Putamen (tissue), 1 donor: ENCODE results near the gene GPRC5D.
A peak's percentile ranks its signal among the peaks of the same experiment; 100 is the strongest.

Source experiments
- DNase-seq: peaks from one replicate; pipeline ENCODE4 v3.0.0-alpha.2; 2016; ENCODE audit warnings: low spot score

The GPRC5D gene

DNA sequence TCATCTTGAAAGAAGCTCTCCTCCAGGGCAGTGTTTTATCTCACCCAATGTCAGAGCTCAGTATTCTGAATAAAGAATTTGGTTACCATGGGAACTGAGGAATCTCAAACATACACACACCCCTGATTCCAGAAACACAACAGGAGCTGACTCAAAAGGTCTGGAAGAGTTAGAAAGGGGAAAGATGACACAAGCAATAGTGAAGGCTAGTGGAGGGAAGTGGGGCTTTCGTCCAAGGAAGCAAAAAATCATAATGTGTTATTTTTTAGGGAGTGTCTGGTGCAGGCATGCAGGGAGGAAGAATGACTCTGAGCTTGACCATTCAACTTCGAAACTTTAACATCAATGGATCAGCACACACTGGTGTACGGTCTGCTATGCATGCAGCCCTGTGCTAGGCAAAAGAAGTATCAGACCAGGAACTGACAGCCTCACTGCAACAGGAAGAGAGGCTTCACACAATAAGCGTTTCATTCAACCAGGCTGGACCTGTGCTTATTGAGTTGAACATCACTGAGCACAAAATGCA is 27.8 kb upstream of the GPRC5D start:
- DNase-seq, result no peak

DNA sequence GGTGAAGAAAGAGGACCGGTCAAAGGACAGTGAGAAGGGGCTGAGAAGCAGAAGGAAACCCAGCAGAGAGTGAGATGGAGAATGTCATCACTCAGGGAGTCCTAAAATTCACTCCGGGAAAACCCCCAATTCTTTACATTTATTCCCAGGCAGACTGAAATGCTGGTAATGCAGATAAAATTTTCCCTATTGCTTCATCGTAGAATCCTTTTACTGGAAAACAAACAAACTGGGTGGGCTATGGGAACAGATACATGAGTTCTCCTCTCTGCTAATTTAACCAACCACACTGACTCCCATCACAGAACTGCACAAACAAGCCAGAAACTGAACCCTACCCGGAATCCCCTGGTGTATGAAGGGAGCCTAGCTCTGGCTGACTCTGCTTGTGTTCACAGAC is 27.2 kb upstream of the GPRC5D start:
- DNase-seq, result no peak

DNA sequence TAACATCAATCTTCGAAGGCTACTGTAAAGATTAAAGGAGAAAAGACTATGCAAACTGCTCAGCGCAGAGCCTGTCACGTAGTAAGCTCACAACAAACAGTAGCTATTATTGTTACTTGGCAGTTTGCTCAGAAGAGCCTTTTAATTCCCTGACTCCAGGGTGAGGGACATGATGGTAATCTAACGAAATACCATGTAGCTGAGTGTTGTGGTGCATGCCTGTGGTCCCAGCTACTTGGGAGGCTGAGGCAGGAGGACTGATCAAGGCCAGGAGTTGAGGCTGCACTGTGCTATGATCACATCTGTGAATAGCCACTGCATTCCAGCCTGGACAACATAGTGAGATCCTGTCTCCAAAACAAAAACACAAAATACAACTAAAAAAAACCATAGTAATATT is 25.3 kb upstream of the GPRC5D start:
- DNase-seq, result no peak

DNA sequence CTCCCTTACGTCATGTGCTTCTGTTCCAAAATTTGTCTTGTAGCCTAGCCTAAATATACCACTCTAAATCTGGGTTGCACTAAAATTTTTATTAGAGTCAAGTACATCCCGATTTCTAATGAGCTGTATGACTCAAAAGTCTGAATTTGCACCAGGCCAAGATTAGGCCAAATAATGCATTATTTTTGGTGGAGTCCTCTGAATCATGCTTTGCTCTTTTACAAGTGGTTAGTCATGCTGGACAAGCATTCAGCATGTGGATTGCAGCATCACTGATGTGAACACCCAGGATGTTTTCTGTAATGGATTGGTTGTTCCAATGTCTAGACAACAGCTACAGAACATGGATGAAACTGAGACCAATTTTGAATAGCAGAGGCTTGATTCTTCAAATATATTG is 24.4 kb upstream of the GPRC5D start:
- peak; percentile 54 for DNase-seq

DNA sequence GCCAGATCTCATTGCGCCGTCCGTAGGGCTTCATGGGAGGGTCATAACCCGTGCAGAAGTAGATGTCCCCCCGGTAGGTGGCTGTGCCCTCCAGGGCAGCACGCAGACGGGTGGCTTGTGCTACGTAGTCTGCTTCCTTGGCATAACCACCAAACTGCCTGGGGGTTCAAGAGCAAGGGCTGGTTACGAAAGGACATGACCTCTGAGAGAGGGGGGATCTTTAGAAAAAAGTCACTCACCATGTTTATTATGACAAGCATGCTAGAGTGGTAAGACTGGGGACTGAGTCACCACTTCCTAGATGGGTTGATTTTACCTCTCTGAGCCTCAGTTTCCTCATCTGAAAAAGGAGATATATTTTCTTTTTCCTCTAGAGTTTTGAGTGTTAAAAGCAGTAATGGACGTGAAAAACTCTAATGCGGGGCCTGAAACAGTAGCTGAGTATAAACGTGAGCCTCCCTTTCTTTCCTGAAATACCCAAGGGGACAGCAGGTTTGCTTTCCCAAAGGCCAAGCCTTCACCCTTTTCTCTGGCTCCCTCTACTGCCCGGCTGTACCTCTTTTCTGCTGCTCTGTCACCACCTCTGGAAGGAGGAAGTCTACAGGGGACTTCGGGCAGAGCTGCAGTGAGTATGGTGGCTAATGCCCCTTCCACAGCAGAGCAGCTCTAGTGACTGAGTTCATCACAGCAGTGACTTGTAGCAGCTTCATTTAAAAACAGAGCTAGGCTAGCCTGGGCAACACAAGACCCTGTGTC is 23.5 kb upstream of the GPRC5D start:
- peak; percentile 77 for DNase-seq

DNA sequence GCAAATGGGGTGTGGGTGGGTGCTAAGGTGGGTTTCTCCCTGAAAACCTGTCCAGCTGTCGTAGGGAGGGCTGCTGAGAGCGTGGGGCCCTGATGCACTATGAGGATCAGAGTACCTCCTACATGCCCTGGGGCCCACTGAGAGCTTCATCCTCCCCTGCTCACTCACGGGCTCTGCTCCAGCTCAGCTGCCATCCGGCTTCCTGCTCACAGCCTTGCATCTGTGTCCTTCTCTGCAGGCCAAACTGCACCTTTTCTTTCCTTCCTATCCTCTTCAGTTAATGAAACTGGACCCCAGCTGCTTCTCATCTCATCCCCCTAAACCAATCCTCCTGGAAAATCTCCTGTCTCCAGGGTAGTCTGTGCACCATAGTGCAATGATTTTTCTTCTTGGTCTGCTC is 22.2 kb upstream of the GPRC5D start:
- no peak for DNase-seq

DNA sequence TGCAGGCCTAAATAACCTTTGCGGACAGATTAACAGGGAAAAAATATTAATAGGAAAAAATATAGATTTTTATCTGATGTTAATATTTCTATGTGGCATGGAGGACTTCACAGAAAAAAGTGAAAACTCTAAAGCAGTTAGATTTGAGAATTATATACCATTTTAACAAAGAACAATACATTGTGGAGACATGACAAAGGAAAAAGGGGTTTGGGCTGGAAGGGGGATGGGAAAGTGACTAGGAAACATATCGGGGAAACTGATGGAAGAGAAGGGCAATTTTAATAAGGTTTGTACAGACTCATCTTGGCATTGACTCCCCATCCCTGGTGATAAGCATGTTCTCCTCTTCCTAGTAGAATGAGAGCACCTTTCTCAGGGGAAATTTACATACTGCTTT is 21.0 kb upstream of the GPRC5D start:
- no peak for DNase-seq

DNA sequence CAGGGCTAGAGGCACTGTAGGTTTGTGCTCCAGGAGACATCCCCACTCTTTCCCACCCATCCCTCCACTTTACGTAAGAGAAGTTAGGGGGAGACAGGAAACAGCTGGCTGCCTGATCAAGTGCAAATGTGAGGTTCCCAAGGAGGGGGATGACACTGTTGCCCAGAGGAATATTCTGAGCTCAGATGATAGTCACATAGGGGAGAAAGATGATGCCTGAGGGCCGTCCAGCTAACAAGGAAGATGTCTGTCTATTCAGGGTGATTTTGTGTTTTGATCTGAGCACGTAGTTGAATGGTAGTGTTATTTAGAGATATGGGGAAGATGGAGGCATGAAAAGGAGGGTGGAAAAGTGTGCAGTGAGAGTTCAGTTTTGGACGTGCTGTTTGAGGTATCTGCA is 13.9 kb upstream of the GPRC5D start:
- DNase-seq, result no peak

DNA sequence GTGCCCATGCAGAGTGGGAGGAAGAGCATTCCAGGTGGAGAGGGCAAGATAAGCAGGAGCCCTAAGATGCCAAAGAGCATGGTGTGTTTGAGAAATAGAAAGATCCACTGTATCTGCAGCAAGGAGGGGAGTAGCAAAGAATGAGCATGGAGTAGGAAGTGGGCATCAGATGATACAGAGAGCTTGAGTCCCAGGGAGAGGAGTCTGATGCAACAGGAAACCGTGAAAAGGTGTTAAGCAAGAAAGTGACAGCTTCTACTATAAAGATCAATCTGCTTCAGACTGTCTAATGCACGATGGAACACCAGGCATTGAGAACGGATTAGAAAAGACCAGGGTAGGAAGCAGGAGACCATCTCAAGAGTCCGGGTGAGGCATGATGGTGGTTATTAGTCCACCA is 12.3 kb upstream of the GPRC5D start:
- no peak for DNase-seq

DNA sequence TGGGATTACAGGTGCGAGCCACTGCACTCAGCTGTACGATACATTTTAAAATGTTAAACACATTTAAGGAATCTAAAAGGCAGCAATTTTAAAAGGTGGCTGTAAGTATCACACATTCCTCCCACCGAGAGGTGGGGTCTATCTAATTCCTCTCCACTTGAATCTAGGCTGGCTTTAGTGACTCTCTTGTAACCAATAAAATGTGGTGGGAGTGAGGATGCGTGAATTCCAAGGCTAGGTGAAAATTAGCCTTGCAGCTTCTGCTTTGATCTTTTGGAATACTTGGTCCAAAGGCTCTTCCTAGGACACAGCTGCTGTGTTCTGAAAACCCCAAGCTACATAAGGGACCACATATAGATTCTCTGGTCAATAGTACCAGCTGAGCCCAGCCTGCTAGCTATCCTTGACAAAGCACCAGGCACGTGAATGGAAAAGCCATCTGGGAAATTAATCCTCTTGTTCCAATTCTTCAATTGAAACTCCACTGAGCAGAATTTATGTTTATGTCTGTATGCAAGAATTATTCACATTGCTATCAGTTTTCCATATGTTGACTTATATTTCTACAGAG is 8.8 kb upstream of the GPRC5D start:
- no peak for DNase-seq

DNA sequence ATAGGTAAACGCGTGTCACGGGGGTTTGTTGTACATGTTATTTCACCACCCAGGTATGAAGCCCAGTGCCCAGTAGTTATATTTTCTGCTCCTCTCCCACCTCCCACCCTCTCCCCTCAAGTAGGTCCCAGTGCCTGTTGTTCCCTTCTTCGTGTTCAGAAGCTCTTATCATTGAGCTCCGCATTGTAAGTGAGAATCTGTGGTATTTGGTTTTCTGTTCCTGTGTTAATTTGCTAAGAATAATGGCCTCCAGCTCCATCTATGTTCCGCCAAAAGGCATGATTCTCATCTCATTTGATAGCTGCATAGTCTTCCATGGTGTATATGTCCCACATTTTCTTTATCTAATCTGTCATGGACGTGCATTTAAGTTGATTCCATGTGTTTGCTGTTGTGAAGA is 6.9 kb upstream of the GPRC5D start:
- DNase-seq, result no peak

DNA sequence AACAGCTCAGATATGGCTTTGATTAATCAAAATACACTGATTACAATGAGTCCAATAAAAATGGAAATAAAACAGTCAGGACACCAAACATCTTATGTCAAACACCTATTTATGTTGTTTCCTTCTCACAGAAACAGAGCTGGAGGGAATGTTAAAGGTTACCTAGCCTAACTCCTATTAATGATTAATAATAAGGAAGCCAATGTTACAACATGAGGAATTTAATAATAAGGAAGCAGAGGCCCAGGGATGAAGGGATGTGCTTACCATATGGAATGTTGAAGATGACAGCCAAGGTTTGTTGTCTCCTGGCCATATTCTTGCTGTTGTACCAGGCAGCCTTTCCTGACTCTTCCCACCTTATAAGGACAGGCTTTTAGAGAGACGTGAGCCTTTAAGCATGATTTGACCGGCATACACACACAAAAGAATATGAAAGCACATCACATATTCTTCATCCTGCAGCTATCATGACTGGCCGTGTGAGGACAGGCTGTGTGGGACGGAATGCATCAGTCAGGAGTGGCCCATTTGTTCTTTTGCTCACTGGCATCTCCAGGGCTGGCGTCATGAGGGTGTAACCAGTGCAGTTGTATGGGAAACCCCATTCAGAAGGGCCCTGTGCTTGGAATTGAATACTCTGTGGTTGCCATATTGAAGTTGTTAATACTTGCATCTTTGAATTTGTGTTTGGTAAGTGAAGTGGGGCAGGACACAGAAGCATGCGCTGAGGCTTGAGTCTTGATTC is 3.1 kb upstream of the GPRC5D start:
- no peak for DNase-seq

DNA sequence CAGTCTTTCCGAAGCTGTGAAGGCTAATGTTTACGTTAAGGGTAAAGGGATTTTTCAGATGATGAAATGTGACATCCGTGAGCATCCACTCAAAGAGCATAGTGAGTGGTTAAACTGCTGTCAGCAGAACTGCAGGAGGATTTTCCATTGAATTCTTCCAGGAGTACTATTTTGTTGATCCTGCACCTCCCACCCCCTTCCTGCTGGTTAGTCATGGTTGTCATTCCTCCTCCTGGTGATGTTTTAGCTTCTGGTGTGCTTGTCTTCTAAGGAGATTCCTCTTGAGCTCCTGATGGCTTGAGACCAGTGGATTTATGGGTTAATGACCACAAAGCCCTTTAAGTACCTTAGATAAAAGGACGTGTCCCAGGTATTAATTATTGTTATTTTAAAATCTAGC is 2.4 kb upstream of the GPRC5D start:
- DNase-seq, result no peak

DNA sequence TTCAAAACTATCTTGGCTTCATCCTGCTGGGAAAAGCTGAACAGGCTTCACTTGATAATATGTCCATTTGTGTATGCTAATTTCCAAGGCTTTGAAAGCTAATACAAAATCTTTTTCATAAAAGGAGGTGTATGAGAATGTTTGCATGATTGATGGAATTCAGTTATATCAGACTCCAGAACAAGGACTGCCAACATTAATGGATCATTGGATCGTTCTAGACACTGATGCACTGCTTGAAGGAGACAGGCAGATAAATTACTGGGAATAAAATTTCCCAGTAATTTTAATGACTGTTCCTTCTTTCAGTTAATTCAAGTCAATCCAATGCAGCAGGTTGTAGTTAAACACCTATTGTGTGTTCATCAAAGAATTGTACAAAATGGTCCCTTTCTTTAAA is 466 bp downstream of the GPRC5D start:
- no peak for DNase-seq

DNA sequence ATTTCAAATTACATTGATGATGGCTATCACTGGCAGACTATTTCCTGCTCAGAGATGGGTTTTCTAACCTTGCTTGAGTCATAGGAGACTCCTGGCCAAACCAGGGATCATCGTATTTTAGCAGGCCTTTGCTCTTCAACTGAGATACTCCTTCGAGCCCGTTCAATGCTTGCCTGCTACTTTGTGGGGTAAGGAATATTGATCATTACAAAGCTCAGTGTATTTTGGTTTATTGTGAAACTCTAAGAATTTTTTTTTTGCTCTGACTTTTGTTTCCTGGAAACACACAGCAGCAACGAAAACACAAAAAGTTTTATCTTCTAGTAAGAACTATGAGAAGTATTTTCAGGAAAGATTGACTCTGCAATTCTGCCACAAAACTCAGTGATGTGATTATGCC is 4.1 kb downstream of the GPRC5D start:
- no peak for DNase-seq

DNA sequence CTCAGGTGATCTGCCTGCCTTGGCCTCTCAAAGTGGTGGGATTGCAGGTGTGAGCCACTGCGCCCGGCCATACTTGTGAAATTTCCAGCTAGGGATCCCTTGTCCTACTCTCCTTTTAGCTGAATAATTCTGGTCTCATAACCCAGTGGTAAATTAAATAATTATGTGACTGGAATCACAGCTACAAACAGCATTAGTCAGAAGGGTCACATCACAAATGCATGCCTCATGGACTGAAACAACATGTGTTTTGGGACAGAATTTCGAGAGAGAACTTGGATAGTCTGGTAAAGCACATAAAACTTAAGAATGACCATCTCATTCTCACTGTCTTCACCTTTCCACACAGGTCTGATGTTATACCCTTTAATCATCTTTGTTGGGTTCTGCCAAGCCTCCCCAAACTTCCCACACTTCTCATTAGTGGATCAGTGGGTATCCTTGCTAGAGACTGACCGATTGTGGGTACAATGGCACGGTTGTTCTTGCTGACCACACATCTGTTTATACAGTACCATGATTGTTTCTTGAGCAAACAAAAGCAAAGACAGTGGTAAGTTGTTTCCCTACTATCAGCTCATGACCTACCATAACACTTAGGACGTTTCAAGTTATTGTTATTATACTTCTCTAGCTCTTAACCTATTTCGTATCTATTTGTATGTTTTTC is 5.1 kb downstream of the GPRC5D start:
- DNase-seq, result peak; percentile 93

DNA sequence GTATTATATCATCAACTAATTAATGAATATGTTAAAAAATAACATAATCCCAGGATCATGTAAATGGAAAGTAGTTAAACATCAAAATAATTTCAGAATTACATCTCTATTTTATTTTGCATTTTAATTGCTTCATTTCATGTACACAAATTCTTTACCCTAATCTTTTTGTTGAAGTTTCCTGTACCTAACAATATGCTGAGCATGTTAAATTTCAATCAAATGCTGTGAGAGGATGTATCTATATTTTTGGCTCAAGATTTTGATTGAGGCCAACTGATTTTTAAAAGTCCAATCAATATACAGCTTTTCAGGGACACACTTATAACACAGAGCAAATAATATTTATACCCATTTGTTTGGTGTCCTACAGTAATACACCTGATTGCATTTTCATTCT is 6.4 kb downstream of the GPRC5D start:
- DNase-seq, result no peak

DNA sequence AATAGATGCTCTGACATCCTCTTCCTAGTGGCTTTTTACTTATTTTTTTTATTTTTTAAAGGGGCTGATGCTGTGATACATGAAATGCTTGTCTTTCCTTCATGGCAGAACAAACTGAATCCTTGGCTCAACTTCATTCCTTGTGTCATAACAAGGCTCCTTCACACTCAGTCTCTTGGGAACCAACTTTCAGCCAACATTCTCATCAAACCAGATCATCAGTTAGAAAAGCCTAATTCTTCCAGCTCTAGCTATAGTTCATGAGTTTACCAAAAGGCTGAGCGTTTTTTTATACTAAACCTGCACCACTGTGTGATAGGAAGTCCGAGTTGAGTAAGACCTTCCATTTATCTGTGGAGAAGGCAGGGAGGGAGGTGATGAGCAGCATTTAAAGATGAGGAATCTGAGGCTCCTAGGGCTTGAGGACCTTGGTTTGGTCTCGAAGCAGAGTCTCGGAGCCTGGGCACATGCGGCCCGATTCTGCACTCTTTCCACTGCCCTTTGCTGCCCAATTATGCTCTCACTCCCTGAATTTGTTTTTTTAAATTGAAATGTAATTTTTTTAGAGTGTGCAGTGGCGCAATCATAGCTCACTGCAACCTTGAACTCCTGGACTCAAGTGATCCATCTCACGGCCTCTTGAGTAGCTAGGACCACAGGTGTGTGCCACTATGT is 8.2 kb downstream of the GPRC5D start:
- DNase-seq, result no peak

DNA sequence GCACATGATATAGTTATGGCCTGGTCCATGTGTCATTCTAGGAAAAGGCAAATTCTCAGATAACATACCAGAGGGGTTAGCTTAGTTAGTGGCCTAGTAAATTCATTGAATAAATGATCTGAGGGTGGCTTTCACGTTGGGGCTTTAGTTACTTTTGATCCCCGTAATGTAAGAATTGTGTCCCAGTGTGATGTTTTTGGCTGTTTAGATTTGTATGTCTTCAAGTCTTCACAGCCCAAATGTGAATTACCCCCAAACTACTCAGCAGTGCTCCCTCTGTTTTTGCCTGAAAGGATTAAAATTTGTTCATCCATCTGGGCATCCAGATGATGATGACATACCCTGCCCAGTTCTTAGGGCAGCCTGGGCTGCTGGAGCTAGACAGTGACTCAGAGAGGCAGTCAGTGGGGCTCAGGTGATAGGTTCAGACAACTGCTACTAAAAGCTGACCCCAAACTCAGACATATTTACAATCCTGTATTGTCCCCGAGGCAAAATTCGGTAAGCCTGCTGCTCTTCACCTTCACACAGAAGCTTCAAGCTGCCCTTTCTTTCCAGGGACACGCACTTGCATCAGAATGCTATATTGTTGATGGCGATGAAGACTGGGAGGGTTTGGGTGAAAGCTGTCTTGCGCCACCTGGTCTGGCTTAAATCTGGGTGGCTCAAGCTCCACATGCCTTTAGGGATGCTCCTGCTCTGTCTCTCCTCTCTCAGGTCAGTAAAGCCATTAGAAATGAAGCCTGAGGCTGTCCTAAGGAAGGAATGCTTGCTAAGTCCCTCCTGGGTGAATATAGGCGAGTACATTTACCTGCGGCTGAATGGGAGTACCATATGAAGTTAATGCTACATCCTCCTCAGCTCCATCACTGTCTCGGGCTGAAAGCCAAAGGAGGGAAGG is 10.3 kb downstream of the GPRC5D start:
- no peak for DNase-seq

DNA sequence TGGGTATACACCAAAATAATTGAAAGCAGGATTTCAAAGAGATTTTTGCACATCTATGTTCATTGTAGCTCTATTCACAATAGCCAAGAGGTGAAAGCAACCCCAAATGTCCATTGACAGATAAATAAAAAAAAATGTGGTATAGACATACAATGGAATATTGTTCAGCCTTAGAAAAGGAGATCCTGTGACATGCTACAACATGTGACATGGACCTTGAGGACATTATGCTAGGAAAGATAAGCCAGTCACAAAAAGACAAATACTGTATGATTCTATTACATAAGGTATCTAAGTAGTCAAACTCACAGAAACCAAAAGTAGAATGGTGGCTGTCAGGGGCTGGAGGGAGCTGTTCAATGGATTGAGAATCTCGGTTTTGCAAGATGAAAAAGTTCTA is 12.1 kb downstream of the GPRC5D start:
- DNase-seq, result no peak

DNA sequence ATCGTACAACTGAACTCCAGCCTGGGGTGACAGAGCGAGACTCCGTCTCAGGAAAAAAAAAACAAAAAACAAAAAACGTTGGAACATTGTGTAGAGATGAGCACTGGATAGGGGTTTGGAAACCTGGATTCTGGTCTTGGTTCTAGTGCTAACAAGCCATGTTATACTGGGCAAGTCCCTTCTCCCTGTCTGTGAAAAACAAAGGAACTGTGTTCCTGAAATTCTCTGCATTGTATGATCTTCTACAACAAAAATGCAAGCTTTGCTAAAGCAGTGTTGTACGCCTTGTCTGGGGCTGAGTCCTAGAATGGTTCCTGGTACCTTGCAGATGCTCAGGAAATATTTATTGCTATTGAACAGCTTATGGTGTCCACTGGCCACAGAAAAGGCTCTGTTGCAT is 13.4 kb downstream of the GPRC5D start:
- no peak for DNase-seq
